Activated T-helper 1 cell treated with anti-CD3 and anti-CD28 coated beads, Interleukin-12 subunit alpha, Interleukin-12 subunit beta, Interleukin-2, Interleukin-4 antibody, amounts not matched to agents 30 ng/mL and 10 ng/mL and 1 ng/mL, durations not matched to agents 14 hours and 24 hours and 36 hours (primary cell): ENCODE results near the gene TUBB6. TPM values are rescaled to one million over a fixed set of nuclear protein-coding genes. Genes with fewer than 3 reads are reported as not detected.

ENCODE experiments used
- DNase-seq: peaks from one replicate; pipeline ENCODE4 v3.0.0; 2021; ENCODE audit warnings: low spot score
- H3K27ac Mint-ChIP-seq: one replicate; pipeline ENCODE4 v1.8.0; 2021; ENCODE audit warnings: mild to moderate bottlenecking, mixed read lengths
- H3K27me3 Mint-ChIP-seq: one replicate; pipeline ENCODE4 v1.8.0; 2022; ENCODE audit warnings: mild to moderate bottlenecking, moderate library complexity, mixed read lengths; ENCODE audit not compliant: insufficient read depth
- H3K36me3 Mint-ChIP-seq: one replicate; pipeline ENCODE4 v1.8.0; 2021; ENCODE audit warnings: low read depth, mixed read lengths
- H3K4me1 Mint-ChIP-seq: one replicate; pipeline ENCODE4 v1.8.0; 2021; ENCODE audit warnings: low read depth, mixed read lengths
- H3K4me3 Mint-ChIP-seq: one replicate; pipeline ENCODE4 v1.8.0; 2021; ENCODE audit warnings: mild to moderate bottlenecking, moderate library complexity, mixed read lengths
- H3K9me3 Mint-ChIP-seq: one replicate; pipeline ENCODE4 v1.8.0; 2021; ENCODE audit warnings: mixed read lengths
- intact Hi-C: fragments of 100-400 bp; cut with micrococcal nuclease; formaldehyde crosslinking; loops from one replicate; pipeline ENCODE4 v1.15.1; 2024
- total RNA-seq: library from RNA; stranded (reverse); gene quantifications from 2 replicates; pipeline ENCODE4 v1.2.3, GENCODE V29; 2022

Gene TUBB6
- total RNA-seq, 1 donor from 2014 or later, result 32.1 TPM

- no peak overlapping the region for H3K27ac Mint-ChIP-seq
- no peaks in the 10 kb centered on the region for H3K9me3 Mint-ChIP-seq
- no peak for DNase-seq
- no peak overlapping the region for H3K4me3 Mint-ChIP-seq
- H3K27me3 Mint-ChIP-seq, result peaks cover 24% of the 10 kb centered on the region
- intact Hi-C loops, result no loop called here
- H3K4me1 Mint-ChIP-seq, result no peaks in the 10 kb centered on the region
- no peaks in the 10 kb centered on the region for H3K36me3 Mint-ChIP-seq
Measured at GRCh38 chr18:12281861-12282260, 26.2 kb upstream of the TUBB6 start.

GRCh38 chr18:12282442-12283039, 25.5 kb upstream of the TUBB6 start:
- Mint-ChIP-seq H3K4me3 (no peak overlapping the region), H3K4me1 (no peaks in the 10 kb centered on the region), H3K36me3 (no peaks in the 10 kb centered on the region), H3K9me3 (no peaks in the 10 kb centered on the region), H3K27ac (no peak overlapping the region), H3K27me3 (peaks cover 24% of the 10 kb centered on the region)
- no peak for DNase-seq
- intact Hi-C loops, result no loop called here

- H3K4me3 Mint-ChIP-seq, result no peak overlapping the region
- H3K27me3 Mint-ChIP-seq, result peaks cover 31% of the 10 kb centered on the region
- no peaks in the 10 kb centered on the region for H3K9me3 Mint-ChIP-seq
- DNase-seq, result no peak
- H3K4me1 Mint-ChIP-seq, result no peaks in the 10 kb centered on the region
- intact Hi-C loops, result no loop called here
- no peaks in the 10 kb centered on the region for H3K36me3 Mint-ChIP-seq
- H3K27ac Mint-ChIP-seq, result no peak overlapping the region
Measured at GRCh38 chr18:12283256-12283655, 24.8 kb upstream of the TUBB6 start.

- no peak for DNase-seq
- no peak overlapping the region for H3K4me3 Mint-ChIP-seq
- no peaks in the 10 kb centered on the region for H3K36me3 Mint-ChIP-seq
- no peak overlapping the region for H3K27ac Mint-ChIP-seq
- no peaks in the 10 kb centered on the region for H3K9me3 Mint-ChIP-seq
- peaks cover 2% of the 10 kb centered on the region for H3K4me1 Mint-ChIP-seq
- intact Hi-C loops, result no loop called here
- peaks cover 35% of the 10 kb centered on the region for H3K27me3 Mint-ChIP-seq
Measured at GRCh38 chr18:12283666-12284065, 24.4 kb upstream of the TUBB6 start.

- Mint-ChIP-seq H3K36me3 (no peaks in the 10 kb centered on the region), H3K27ac (no peak overlapping the region), H3K27me3 (peaks cover 41% of the 10 kb centered on the region), H3K9me3 (no peaks in the 10 kb centered on the region), H3K4me1 (peaks cover 6% of the 10 kb centered on the region), H3K4me3 (no peak overlapping the region)
- intact Hi-C loops, result no loop called here
- no peak for DNase-seq
Measured at GRCh38 chr18:12287131-12287681, 20.8 kb upstream of the TUBB6 start.

GRCh38 chr18:12287684-12288402, 20.2 kb upstream of the TUBB6 start:
- H3K27ac Mint-ChIP-seq, result no peak overlapping the region
- H3K36me3 Mint-ChIP-seq, result no peaks in the 10 kb centered on the region
- intact Hi-C loops, result no loop called here
- peaks cover 41% of the 10 kb centered on the region for H3K27me3 Mint-ChIP-seq
- peaks cover 6% of the 10 kb centered on the region for H3K4me1 Mint-ChIP-seq
- H3K4me3 Mint-ChIP-seq, result no peak overlapping the region
- DNase-seq, result no peak
- no peaks in the 10 kb centered on the region for H3K9me3 Mint-ChIP-seq

GRCh38 chr18:12288403-12288755, 19.7 kb upstream of the TUBB6 start:
- intact Hi-C loops, result no loop called here
- Mint-ChIP-seq H3K4me3 (no peak overlapping the region), H3K9me3 (no peaks in the 10 kb centered on the region), H3K36me3 (no peaks in the 10 kb centered on the region), H3K27me3 (peaks cover 41% of the 10 kb centered on the region), H3K4me1 (peaks cover 6% of the 10 kb centered on the region), H3K27ac (no peak overlapping the region)
- no peak for DNase-seq

- Mint-ChIP-seq H3K36me3 (no peaks in the 10 kb centered on the region), H3K9me3 (no peaks in the 10 kb centered on the region), H3K27ac (no peak overlapping the region), H3K27me3 (peaks cover 31% of the 10 kb centered on the region), H3K4me1 (peaks cover 6% of the 10 kb centered on the region), H3K4me3 (no peak overlapping the region)
- no peak for DNase-seq
- intact Hi-C loops, result no loop called here
Measured at GRCh38 chr18:12290086-12290485, 18.0 kb upstream of the TUBB6 start.

GRCh38 chr18:12291161-12291560, 16.9 kb upstream of the TUBB6 start:
- no peaks in the 10 kb centered on the region for H3K9me3 Mint-ChIP-seq
- no peak overlapping the region for H3K4me3 Mint-ChIP-seq
- no peaks in the 10 kb centered on the region for H3K36me3 Mint-ChIP-seq
- peaks cover 24% of the 10 kb centered on the region for H3K27me3 Mint-ChIP-seq
- H3K27ac Mint-ChIP-seq, result no peak overlapping the region
- intact Hi-C loops, result no loop called here
- DNase-seq, result no peak
- peaks cover 6% of the 10 kb centered on the region for H3K4me1 Mint-ChIP-seq

GRCh38 chr18:12291690-12292089, 16.4 kb upstream of the TUBB6 start:
- intact Hi-C loops, result no loop called here
- peaks cover 20% of the 10 kb centered on the region for H3K27me3 Mint-ChIP-seq
- no peaks in the 10 kb centered on the region for H3K9me3 Mint-ChIP-seq
- H3K36me3 Mint-ChIP-seq, result no peaks in the 10 kb centered on the region
- no peak overlapping the region for H3K4me3 Mint-ChIP-seq
- DNase-seq, result no peak
- peaks cover 6% of the 10 kb centered on the region for H3K4me1 Mint-ChIP-seq
- H3K27ac Mint-ChIP-seq, result no peak overlapping the region

- no peak for DNase-seq
- no peaks in the 10 kb centered on the region for H3K9me3 Mint-ChIP-seq
- H3K4me1 Mint-ChIP-seq, result peaks cover 2% of the 10 kb centered on the region
- no peaks in the 10 kb centered on the region for H3K36me3 Mint-ChIP-seq
- no peak overlapping the region for H3K4me3 Mint-ChIP-seq
- intact Hi-C loops, result no loop called here
- no peak overlapping the region for H3K27ac Mint-ChIP-seq
- peaks cover 11% of the 10 kb centered on the region for H3K27me3 Mint-ChIP-seq
Measured at GRCh38 chr18:12293831-12294230, 14.2 kb upstream of the TUBB6 start.

- H3K4me1 Mint-ChIP-seq, result no peaks in the 10 kb centered on the region
- no peaks in the 10 kb centered on the region for H3K36me3 Mint-ChIP-seq
- H3K4me3 Mint-ChIP-seq, result no peak overlapping the region
- H3K9me3 Mint-ChIP-seq, result no peaks in the 10 kb centered on the region
- DNase-seq, result no peak
- intact Hi-C loops, result no loop called here
- peaks cover 6% of the 10 kb centered on the region for H3K27me3 Mint-ChIP-seq
- H3K27ac Mint-ChIP-seq, result no peak overlapping the region
Measured at GRCh38 chr18:12295389-12296086, 12.5 kb upstream of the TUBB6 start.

- Mint-ChIP-seq H3K4me3 (no peak overlapping the region), H3K36me3 (no peaks in the 10 kb centered on the region), H3K27ac (no peak overlapping the region), H3K4me1 (no peaks in the 10 kb centered on the region), H3K27me3 (peaks cover 10% of the 10 kb centered on the region), H3K9me3 (no peaks in the 10 kb centered on the region)
- no peak for DNase-seq
- intact Hi-C loops, result no loop called here
Measured at GRCh38 chr18:12296087-12296403, 12.0 kb upstream of the TUBB6 start.
